HG03159 (cell line): ENCODE measurements around the gene TWIST1.

Experiments
- ATAC-seq: cut with Tn5 transposase; IDR thresholded peaks from one replicate; pipeline ENCODE4 v1.9.1; 2021; ENCODE audit warnings: mild to moderate bottlenecking, moderate library complexity; ENCODE audit not compliant: unreplicated experiment

The TWIST1 gene

DNA sequence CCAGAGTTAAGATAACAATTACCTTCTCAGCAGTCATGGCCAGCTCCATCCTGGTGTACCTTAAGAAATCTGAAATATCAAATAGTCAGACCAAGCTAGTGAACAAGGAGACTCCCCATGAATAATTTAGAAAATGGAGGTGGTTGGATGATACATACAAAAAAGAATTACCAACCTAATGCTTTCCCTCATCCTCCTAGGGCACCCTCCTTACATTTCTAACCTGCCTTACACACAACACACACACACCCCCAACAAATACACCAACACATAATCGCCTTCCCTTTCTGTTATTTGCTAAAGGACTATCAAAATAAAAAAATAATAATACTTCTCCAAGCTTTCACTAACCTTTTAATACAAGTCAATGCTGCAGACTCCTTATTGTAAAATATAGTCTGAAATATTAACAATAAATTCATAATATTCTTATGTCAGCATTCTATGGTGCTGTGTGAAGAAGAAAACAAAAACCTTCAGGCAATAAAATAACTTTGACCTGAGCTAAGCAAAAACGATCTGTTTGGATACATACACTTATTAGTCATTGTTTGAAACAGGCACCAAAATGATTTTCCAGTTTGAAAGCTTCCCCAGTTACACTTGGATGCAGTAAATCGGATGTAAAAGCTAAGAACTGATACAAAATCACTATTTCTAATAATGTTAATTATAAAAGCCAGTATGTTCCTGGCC lies 3.4 kb downstream of the TWIST1 start:
- ATAC-seq = no peak

DNA sequence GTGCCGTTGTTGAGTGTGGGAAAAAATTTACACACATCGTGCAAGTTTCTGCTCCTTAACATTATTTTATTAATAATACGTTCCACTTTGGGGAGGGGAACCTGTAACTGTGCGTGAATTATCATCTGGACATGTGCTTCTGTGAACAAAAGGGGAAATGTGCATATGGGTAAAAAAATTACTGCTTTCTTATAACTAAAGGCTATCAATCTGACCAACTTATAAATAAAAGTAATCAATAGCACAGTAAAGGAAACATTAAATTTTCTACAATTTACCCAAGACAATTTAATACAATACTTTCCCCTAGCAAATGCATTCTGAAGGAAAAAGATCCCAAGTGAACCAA lies 4.5 kb downstream of the TWIST1 start:
- no peak for ATAC-seq

DNA sequence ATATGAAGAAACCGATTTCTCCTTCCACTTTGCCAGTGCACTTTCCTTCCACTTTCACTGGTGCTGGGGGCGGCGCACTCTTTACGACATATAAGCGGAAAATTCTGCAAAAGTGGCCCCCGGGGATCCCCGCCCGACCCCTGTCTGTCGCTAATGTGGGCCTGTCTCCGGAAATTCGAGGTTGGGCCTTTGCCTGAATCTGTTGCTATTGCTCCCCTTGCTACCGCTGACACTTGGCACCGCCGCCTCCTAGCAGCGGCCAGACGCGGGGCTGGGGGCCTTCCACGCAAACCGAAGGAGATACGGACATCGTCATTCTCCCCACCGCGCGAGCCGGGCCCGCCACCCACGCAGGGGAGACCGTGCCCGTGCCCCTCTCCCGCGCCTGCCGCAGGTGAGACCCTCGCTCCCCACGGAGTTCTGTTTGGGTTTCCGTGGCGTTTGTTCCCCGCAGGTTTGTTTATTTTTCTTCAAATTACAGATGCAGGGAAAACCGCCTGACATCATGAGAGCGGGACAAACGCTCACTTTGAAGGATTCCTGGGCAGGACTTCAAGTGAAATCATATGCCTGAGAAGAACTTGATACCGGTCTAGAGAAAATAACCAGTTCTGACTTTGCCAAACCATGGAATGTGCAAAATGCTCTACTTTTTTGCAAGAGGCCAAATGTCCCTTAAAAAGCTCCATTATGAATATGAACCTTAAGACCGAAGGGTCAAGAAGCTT lies 5.0 kb downstream of the TWIST1 start:
- no peak for ATAC-seq

- ATAC-seq = no peak
Observed at GRCh38 chr7:19111474-19112273, 5.8 kb downstream of the TWIST1 start.

DNA sequence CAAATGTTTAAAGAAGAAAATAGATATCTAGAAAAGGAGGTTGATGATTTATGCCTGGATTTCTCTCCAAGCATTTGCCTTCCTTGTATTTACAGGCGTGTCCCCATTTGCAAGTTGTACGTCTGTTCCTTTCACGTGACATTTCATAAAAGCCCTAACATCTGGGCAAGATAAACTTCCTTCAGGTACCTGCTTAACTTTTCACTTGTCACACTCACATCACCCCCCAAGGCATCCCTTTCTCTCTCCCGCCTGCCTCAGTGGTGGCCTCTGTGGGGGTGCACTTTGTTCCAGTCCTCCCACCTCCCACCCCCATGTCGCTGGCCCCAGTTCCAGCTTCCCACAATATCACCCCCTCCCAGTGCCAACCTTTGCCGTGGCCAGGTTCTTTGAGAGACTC lies 6.7 kb downstream of the TWIST1 start:
- no peak for ATAC-seq

- no peak for ATAC-seq
Observed at GRCh38 chr7:19110026-19110730, 7.3 kb downstream of the TWIST1 start.

GRCh38 chr7:19109000-19109946 lies 8.2 kb downstream of the TWIST1 start:
- no peak for ATAC-seq

DNA sequence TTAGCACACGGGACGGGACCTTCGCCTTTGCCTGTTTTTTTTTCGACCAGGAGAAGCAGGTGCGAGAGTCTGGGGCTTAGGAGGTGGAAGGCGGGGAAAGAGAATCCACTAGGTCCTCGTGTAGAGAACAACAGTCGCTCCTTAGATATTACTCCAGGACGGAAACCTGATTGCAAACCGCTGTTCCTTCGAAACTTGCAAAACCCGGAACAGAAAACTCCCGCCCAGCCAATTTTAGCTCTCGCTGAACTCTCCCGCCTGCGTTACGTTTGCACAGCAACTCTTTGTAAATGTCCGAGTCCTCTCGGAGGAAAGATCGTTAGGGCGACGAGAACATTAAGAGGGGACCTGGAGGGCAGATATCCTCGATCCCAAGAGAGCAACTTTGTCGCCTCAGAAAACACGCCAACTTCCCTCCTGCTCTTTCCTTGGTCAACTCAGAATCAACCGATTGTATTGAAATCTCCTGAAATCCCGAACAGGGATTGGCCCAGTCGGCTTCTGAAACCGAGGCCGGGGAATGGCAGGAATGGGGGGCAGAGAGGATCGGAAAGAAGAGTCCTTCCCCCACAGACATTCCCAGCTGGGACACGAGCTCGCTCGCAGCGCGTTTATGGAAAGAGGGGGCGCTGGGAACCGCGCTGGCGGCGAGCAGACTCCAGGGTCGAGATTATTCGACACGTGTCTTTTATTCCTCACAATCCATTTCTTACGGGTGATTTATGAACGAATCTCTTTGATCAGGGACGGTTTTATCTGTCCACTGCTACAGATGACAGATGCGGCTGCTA lies 9.9 kb downstream of the TWIST1 start:
- no peak for ATAC-seq

DNA sequence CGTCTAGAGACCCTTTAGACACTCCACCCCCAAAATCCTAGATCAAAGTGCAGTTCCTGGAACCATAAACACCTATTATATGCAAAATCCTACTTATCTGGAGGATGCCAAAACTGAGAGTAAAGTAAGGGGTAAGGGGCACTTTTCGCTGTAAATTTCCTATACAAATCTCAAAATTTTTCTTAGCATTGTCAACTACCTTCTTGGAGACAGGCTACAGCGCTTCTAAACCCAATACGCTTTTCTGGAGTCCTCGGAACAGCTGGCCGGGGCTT lies 10.4 kb downstream of the TWIST1 start:
- no peak for ATAC-seq

DNA sequence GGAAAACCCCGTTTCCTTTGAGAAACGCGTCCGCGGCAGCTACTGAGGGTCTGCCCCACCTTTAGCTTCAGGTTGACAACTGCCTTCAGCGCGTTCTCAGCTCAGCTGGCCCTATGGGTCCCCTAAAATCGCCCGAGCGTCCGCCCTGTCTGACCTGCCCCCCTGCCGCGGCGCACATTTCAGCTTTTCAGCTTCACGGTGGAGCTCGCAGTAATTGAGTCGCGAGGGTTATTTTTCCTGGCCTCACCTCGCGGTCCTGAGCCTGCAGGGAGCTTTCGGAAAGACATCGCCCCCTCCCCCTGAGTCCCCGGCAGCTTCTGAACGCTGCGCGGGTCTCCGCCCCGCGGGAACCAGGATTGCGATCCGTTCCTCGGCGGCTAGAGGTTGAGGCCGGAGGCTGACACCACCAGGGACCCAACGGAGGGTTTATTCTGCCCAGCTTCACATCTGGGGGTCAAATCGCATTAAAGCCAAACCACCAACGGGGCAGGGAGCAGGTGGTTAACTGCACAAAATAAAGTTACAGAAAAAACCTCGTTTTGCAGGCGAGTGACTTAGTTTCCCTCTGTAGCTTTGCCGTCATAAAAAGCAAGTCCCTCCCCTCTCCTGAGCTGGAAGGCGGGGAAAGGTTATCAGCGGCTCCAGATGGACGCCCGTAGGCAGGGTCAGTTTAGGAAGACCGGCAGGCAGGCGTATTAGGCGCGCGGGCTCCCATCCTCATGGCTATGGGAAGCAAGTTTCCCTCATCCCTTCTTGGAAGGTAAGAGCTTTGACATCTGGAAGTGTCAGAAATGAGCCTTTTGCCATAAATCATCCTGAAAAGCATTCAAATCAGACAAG lies 11.0 kb downstream of the TWIST1 start:
- ATAC-seq = no peak

GRCh38 chr7:19105546-19105945 lies 11.9 kb downstream of the TWIST1 start:
- ATAC-seq = no peak

GRCh38 chr7:19104811-19105210 lies 12.6 kb downstream of the TWIST1 start:
- ATAC-seq = no peak

DNA sequence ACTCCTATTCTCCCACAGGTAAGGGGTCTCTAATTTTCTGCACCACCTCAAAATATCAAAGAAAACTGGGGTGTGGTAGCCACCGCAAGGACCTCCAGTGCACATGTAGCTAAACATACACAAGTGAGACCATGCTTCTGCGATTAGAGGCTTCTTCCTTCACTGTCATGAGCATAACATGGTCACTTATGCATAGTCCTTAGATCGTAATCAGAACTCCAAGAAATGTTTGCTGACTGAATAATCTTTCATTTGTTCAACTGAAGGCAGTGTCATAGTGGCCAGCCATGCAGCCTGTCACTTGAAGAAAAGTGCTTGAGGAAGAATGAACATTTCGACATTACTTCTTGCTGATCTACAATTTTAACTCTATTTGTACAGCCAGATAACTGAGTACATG lies 14.6 kb downstream of the TWIST1 start:
- no peak for ATAC-seq

DNA sequence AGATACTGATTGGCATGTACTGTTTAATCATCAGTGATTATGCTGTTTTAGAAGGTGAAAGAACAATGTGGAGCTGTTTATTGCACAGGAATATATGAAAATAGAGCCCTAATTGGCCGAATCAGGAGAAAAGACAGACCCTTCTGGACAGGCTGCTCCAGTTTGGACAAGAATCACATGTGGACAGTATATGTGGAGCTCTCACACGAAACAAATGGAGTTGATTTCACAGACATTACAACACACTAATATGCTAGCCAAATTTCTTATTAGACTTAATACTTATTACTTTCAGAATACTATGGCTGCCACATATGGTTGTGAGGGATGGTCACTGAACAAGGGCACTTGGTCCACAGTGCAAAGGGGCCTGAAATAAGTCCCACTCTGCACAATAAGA lies 15.5 kb downstream of the TWIST1 start:
- no peak for ATAC-seq

GRCh38 chr7:19101472-19101871 lies 16.0 kb downstream of the TWIST1 start:
- no peak for ATAC-seq

GRCh38 chr7:19099924-19100323 lies 17.5 kb downstream of the TWIST1 start:
- no peak for ATAC-seq

DNA sequence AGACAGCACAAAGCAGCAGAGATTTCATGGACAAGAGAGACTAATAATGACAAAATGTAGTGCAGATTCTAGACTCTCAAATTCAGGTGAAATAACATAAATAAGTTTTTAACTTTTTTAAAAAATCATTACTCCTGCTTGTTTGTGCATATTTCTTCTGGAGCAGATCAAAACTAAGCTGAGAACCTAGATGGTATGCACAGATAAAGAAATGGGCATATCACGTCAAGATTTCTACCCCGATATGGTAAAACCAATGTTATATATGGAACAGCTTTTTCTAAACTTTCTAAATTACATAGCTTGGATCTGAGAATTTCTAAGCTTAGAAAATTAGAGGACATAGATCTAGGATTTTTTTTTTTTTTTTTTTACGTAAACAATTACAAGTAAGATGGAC lies 18.2 kb downstream of the TWIST1 start:
- ATAC-seq = no peak

DNA sequence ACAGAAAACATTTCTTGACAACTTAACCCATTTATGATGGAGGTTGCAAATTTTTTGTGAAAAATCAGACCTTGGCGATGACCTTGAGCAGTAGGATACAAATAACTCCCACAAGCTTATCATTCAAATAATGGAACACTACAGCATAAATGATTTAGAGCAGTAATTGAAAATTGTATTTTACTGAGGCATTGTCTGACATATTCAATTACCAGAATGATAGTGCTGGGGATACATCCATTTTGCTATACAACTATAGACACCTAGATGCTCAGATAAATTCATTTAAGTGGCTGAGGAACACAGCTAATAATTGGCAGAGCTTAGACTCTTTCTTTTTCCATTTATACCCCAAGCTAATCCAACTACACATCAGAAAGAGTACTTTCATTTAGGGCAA lies 18.9 kb downstream of the TWIST1 start:
- no peak for ATAC-seq
